GM18519 (cell line): ENCODE results near the gene COX7B.
"Not testable (repeated sequence)": the region's sequence is repeated elsewhere in the genome, so short reads cannot be mapped to it uniquely, and the experiment has no call there.

Experiments
- ATAC-seq: cut with Tn5 transposase; IDR thresholded peaks from one replicate; pipeline ENCODE4 v1.9.1; 2021; ENCODE audit warnings: mild to moderate bottlenecking, moderate library complexity; ENCODE audit not compliant: unreplicated experiment, low FRiP score

The COX7B gene

DNA sequence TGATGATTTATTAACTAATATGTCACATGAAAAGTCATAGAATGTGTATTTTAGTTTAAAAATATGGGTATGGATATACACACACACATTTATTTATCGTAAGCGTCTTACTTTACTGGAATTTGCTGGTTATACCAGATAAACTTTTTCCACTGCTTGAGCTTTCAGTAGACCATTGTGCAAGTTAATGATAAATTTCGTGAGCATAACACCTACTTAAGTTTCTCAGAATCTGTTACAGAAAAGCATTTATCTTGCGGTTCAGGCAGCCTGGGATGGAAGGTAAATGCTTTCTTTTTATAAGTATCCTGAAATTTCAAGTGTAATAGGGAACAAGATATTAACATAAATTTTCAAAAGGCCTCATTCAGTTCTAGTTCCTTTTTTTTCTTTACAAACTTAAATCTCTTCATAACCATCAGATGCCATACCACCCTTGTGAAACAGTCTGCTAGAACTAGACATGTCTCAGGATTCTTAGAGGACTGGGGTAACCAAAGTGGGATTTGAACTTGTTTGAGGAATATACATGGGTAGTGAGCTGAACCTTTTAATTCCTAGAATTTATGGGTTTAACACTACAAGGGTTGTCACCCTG is 38.9 kb downstream of the COX7B start:
- no peak for ATAC-seq

GRCh38 chrX:77945031-77945430 is 45.8 kb downstream of the COX7B start:
- not testable (repeated sequence) for ATAC-seq

DNA sequence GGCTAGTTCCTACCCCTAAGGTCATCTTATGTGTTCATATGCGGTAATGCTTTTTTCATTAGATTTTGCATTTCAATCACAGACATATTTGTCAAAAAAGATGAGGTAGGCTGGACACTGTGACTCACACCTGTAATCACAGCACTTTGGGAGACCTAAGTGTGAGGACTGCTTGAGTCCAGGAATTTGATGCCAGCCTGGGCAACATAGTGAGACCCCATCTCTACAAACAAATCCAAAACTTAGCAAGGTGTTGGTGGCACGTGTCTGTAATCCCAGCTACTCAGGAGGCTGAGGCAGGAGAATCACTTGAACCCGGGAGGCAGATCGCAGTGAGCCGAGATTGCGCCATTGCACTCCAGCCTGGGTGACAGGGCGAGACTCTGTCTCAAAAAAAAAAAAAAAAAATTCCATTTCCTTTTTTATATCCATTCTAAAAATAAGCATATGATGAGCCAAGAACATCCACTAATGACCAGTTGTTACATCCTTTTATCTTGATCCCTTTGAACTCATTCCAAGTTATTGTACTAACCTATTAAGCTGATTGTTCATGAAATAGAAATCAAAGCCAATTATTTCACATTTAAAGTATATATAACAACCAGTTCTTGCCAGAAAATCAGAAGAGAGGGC is 46.8 kb downstream of the COX7B start:
- ATAC-seq: no peak

DNA sequence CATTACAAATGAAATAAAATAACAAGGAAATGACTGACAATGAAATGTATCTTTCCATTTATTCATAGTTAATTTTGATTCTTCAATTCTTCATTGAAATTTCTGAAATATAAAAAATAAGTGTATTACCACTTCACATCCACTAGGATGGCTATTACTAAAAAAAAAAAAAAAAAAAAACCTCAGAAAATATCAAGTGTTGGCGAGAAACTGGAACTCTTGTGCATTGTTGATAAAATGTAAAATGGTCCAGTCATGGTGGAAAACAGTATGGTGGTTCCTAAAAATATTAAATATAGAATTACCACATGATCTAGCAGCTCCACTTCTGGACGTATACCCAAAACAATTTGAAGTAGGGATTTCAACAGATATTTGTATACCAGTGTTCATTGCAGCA is 47.3 kb downstream of the COX7B start:
- ATAC-seq: no peak

DNA sequence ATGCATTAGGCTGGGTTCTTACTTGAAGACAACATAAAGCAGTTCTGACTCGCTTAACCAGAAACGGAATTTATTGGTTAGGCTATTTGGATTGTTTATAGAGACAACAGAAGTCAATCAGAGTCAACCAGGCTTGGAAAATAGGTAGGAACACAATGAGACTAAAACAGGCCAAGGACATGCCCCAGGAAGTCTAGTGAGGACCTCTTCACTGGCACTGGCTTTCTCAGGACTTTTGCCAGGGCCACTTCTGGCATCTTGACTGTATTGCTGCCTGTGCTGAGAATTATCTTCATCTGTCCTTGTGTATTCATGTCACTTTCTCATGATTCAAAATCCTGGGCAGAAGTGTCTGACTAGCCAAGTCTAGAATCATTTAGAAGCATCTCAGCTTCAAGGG is 50.6 kb downstream of the COX7B start:
- no peak for ATAC-seq

- ATAC-seq: no peak
These were observed 52.9 kb downstream of the COX7B start for GRCh38 chrX:77952173-77952572.

DNA sequence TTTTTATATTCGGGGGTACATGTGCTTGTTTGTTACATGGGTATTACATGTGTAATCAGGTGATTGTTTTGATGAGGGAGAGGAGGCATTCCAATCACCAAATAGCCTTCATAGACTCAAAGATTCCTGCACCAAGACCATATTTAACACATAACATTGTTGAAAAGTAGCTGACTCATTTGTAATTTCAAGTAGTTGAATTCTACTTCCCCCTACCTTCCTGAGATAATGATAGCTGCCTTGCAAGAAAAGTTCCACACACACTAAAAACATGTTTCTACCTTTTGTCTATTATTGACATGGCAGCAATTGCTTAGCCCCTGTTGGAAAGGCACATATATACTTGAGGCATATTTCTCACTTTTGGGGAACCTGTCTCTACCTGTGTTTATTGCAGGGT is 54.0 kb downstream of the COX7B start:
- ATAC-seq: no peak

GRCh38 chrX:77953708-77954107 is 54.4 kb downstream of the COX7B start:
- no peak for ATAC-seq
